Activated naive CD4-positive, alpha-beta T cell treated with anti-CD3 and anti-CD28 coated beads, Interleukin-2, amount 10 ng/mL, durations not matched to agents 7 days and 5 days (primary cell): ENCODE measurements around the gene C5orf15.

Source experiments
- CTCF ChIA-PET: fragments of 350-600 bp; sonication (Branson Sonifier 250); formaldehyde crosslinking; loops from one replicate; lab custom pipeline; 2021; ENCODE audit warnings: antibody characterized with exemption; lab: Charles Lee
- DNase-seq: peaks from one replicate; pipeline ENCODE4 v3.0.0-alpha.2; 2020
- H3K27ac Mint-ChIP-seq: one replicate; pipeline ENCODE4 v1.8.0; 2021; ENCODE audit warnings: mild to moderate bottlenecking, moderate library complexity, mixed read lengths
- H3K27me3 Mint-ChIP-seq: one replicate; pipeline ENCODE4 v1.8.0; 2021; ENCODE audit warnings: mild to moderate bottlenecking, mixed read lengths
- H3K36me3 Mint-ChIP-seq: one replicate; pipeline ENCODE4 v1.8.0; 2021; ENCODE audit warnings: mixed read lengths
- H3K4me1 Mint-ChIP-seq: one replicate; pipeline ENCODE4 v1.8.0; 2021; ENCODE audit warnings: mixed read lengths
- H3K4me3 Mint-ChIP-seq: one replicate; pipeline ENCODE4 v1.8.0; 2021; ENCODE audit warnings: mild to moderate bottlenecking, moderate library complexity, mixed read lengths
- H3K9me3 Mint-ChIP-seq: one replicate; pipeline ENCODE4 v1.8.0; 2021; ENCODE audit warnings: mixed read lengths

Gene C5orf15

GRCh38 chr5:133925269-133925668 lies 43.2 kb downstream of the C5orf15 start:
- Mint-ChIP-seq H3K4me3 (no peak overlapping the region), H3K9me3 (no peaks in the 10 kb centered on the region), H3K4me1 (peaks cover 6% of the 10 kb centered on the region), H3K27ac (no peak overlapping the region), H3K36me3 (no peaks in the 10 kb centered on the region), H3K27me3 (peaks cover 27% of the 10 kb centered on the region)
- no peak for DNase-seq
- CTCF ChIA-PET, result no interaction called here

- Mint-ChIP-seq H3K4me1 (no peaks in the 10 kb centered on the region), H3K27me3 (peaks cover 27% of the 10 kb centered on the region), H3K9me3 (no peaks in the 10 kb centered on the region), H3K36me3 (no peaks in the 10 kb centered on the region), H3K4me3 (no peak overlapping the region), H3K27ac (no peak overlapping the region)
- CTCF ChIA-PET, result no interaction called here
- DNase-seq, result no peak
Observed at GRCh38 chr5:133924221-133924920, 44.1 kb downstream of the C5orf15 start.

- H3K4me1 Mint-ChIP-seq, result no peaks in the 10 kb centered on the region
- CTCF ChIA-PET, result interaction anchor here (0.8 kb wide), 1 partner anchor 23 kb away, joined by 3 read pairs; no protein-coding TSS in a partner anchor
- no peak for DNase-seq
- H3K36me3 Mint-ChIP-seq, result no peaks in the 10 kb centered on the region
- H3K27ac Mint-ChIP-seq, result no peak overlapping the region
- peaks cover 30% of the 10 kb centered on the region for H3K27me3 Mint-ChIP-seq
- H3K9me3 Mint-ChIP-seq, result no peaks in the 10 kb centered on the region
- no peak overlapping the region for H3K4me3 Mint-ChIP-seq
Observed at GRCh38 chr5:133921979-133922378, 46.4 kb downstream of the C5orf15 start.

GRCh38 chr5:133921069-133921468 lies 47.4 kb downstream of the C5orf15 start:
- H3K4me3 Mint-ChIP-seq, result no peak overlapping the region
- CTCF ChIA-PET, result interaction anchor here (1.6 kb wide), 1 partner anchor 52 kb away, joined by 3 read pairs; no protein-coding TSS in a partner anchor
- no peaks in the 10 kb centered on the region for H3K9me3 Mint-ChIP-seq
- no peaks in the 10 kb centered on the region for H3K36me3 Mint-ChIP-seq
- H3K27ac Mint-ChIP-seq, result no peak overlapping the region
- no peaks in the 10 kb centered on the region for H3K4me1 Mint-ChIP-seq
- DNase-seq, result no peak
- H3K27me3 Mint-ChIP-seq, result peaks cover 30% of the 10 kb centered on the region

- Mint-ChIP-seq H3K9me3 (no peaks in the 10 kb centered on the region), H3K27me3 (peaks cover 22% of the 10 kb centered on the region), H3K4me3 (no peak overlapping the region), H3K27ac (no peak overlapping the region), H3K36me3 (no peaks in the 10 kb centered on the region), H3K4me1 (no peaks in the 10 kb centered on the region)
- DNase-seq, result no peak
- CTCF ChIA-PET, result interaction anchor here (0.6 to 1.6 kb wide), 2 partner anchors 51 to 243 kb away, joined by 3 read pairs; no protein-coding TSS in a partner anchor
Observed at GRCh38 chr5:133919148-133920136, 49.0 kb downstream of the C5orf15 start.

GRCh38 chr5:133918731-133919130 lies 49.7 kb downstream of the C5orf15 start:
- Mint-ChIP-seq H3K4me1 (no peaks in the 10 kb centered on the region), H3K27ac (no peak overlapping the region), H3K9me3 (no peaks in the 10 kb centered on the region), H3K36me3 (no peaks in the 10 kb centered on the region), H3K4me3 (no peak overlapping the region), H3K27me3 (peaks cover 14% of the 10 kb centered on the region)
- no peak for DNase-seq
- CTCF ChIA-PET, result no interaction called here

GRCh38 chr5:133918316-133918715 lies 50.1 kb downstream of the C5orf15 start:
- H3K4me1 Mint-ChIP-seq, result no peaks in the 10 kb centered on the region
- H3K27me3 Mint-ChIP-seq, result peaks cover 12% of the 10 kb centered on the region
- CTCF ChIA-PET, result no interaction called here
- H3K4me3 Mint-ChIP-seq, result no peak overlapping the region
- H3K9me3 Mint-ChIP-seq, result no peaks in the 10 kb centered on the region
- DNase-seq, result no peak
- H3K27ac Mint-ChIP-seq, result no peak overlapping the region
- H3K36me3 Mint-ChIP-seq, result no peaks in the 10 kb centered on the region

GRCh38 chr5:133917785-133918184 lies 50.6 kb downstream of the C5orf15 start:
- DNase-seq, result no peak
- CTCF ChIA-PET, result interaction anchor here (1.3 kb wide), 1 partner anchor 27 kb away, joined by 3 read pairs; no protein-coding TSS in a partner anchor
- H3K4me3 Mint-ChIP-seq, result no peak overlapping the region
- no peaks in the 10 kb centered on the region for H3K9me3 Mint-ChIP-seq
- no peak overlapping the region for H3K27ac Mint-ChIP-seq
- no peaks in the 10 kb centered on the region for H3K4me1 Mint-ChIP-seq
- no peaks in the 10 kb centered on the region for H3K36me3 Mint-ChIP-seq
- peaks cover 16% of the 10 kb centered on the region for H3K27me3 Mint-ChIP-seq

GRCh38 chr5:133916914-133917313 lies 51.5 kb downstream of the C5orf15 start:
- no peak for DNase-seq
- CTCF ChIA-PET, result interaction anchor here (1.3 kb wide), 1 partner anchor 28 kb away, joined by 3 read pairs; no protein-coding TSS in a partner anchor
- H3K9me3 Mint-ChIP-seq, result no peaks in the 10 kb centered on the region
- no peaks in the 10 kb centered on the region for H3K4me1 Mint-ChIP-seq
- no peak overlapping the region for H3K27ac Mint-ChIP-seq
- no peak overlapping the region for H3K4me3 Mint-ChIP-seq
- peaks cover 12% of the 10 kb centered on the region for H3K27me3 Mint-ChIP-seq
- H3K36me3 Mint-ChIP-seq, result no peaks in the 10 kb centered on the region

- Mint-ChIP-seq H3K36me3 (no peaks in the 10 kb centered on the region), H3K27me3 (peaks cover 12% of the 10 kb centered on the region), H3K4me1 (no peaks in the 10 kb centered on the region), H3K9me3 (no peaks in the 10 kb centered on the region), H3K4me3 (no peak overlapping the region), H3K27ac (no peak overlapping the region)
- CTCF ChIA-PET, result no interaction called here
- DNase-seq, result no peak
Observed at GRCh38 chr5:133916479-133916878, 51.9 kb downstream of the C5orf15 start.

- no peak overlapping the region for H3K4me3 Mint-ChIP-seq
- DNase-seq, result no peak
- no peaks in the 10 kb centered on the region for H3K9me3 Mint-ChIP-seq
- H3K36me3 Mint-ChIP-seq, result no peaks in the 10 kb centered on the region
- H3K27me3 Mint-ChIP-seq, result peaks cover 8% of the 10 kb centered on the region
- CTCF ChIA-PET, result no interaction called here
- no peaks in the 10 kb centered on the region for H3K4me1 Mint-ChIP-seq
- H3K27ac Mint-ChIP-seq, result no peak overlapping the region
Observed at GRCh38 chr5:133914434-133914833, 54.0 kb downstream of the C5orf15 start.

GRCh38 chr5:133913413-133914155 lies 54.8 kb downstream of the C5orf15 start:
- H3K4me1 Mint-ChIP-seq, result no peaks in the 10 kb centered on the region
- no peak overlapping the region for H3K4me3 Mint-ChIP-seq
- CTCF ChIA-PET, result no interaction called here
- peaks cover 4% of the 10 kb centered on the region for H3K27me3 Mint-ChIP-seq
- DNase-seq, result no peak
- H3K36me3 Mint-ChIP-seq, result no peaks in the 10 kb centered on the region
- H3K9me3 Mint-ChIP-seq, result no peaks in the 10 kb centered on the region
- no peak overlapping the region for H3K27ac Mint-ChIP-seq

- no peaks in the 10 kb centered on the region for H3K4me1 Mint-ChIP-seq
- H3K36me3 Mint-ChIP-seq, result no peaks in the 10 kb centered on the region
- CTCF ChIA-PET, result no interaction called here
- no peak for DNase-seq
- H3K9me3 Mint-ChIP-seq, result no peaks in the 10 kb centered on the region
- H3K27me3 Mint-ChIP-seq, result peaks cover 4% of the 10 kb centered on the region
- no peak overlapping the region for H3K27ac Mint-ChIP-seq
- no peak overlapping the region for H3K4me3 Mint-ChIP-seq
Observed at GRCh38 chr5:133912951-133913350, 55.5 kb downstream of the C5orf15 start.

- no peak overlapping the region for H3K4me3 Mint-ChIP-seq
- H3K36me3 Mint-ChIP-seq, result no peaks in the 10 kb centered on the region
- peaks cover 4% of the 10 kb centered on the region for H3K27me3 Mint-ChIP-seq
- CTCF ChIA-PET, result no interaction called here
- H3K27ac Mint-ChIP-seq, result no peak overlapping the region
- H3K9me3 Mint-ChIP-seq, result no peaks in the 10 kb centered on the region
- H3K4me1 Mint-ChIP-seq, result no peaks in the 10 kb centered on the region
- no peak for DNase-seq
Observed at GRCh38 chr5:133910571-133910970, 57.9 kb downstream of the C5orf15 start.
